ENCODE data around the gene TRAPPC3L.

TRAPPC3L gene

DNA sequence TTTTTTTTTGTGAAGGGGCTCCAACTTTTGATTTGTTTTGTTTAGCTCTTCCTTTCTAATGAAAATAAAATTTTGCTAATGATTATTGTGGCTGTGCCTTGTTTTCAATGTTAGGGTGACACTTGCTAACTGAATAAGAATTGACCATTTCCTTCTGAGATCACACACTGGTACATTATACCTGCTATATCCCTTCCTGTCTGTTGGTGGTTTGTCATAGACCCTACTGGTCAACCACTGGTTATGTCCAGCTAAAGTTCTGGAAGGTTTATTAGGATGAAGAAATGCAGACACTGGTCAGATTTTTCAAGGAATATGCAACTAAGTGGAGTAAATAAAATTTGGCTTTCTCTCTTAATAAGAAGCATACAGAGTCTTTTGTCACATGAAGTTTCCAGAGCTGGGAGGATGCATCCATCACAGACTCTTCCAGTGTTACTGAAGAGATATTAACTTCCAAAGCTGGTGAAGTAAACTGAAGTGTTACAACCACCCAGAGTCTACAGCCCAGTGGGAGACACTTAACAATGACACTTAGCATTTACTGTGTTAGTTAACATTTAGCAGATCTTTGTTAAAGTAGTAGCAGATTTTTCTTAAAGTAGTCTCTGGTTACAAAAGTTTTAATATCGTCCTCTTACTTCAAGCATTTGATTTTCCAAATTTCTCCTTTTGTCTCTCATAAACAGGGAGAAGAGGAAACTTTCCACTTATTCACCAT lies 53.7 kb downstream of the TRAPPC3L start:
- no peak overlapping the region for H3K4me3 ChIP-seq (ENCODE audit: low read depth in 1 of 2, low read length in 2 of 2)
- no peaks in the 10 kb centered on the region for H3K4me1 ChIP-seq (ENCODE audit: insufficient read depth, low read length)
- no peaks in the 10 kb centered on the region for H3K27me3 ChIP-seq (ENCODE audit: insufficient read depth, low read length, poor library complexity)
- ATAC-seq (ENCODE audit: insufficient read depth, low read depth) (no peak), DNase-seq (no peak)
- no peak overlapping the region for H3K9ac ChIP-seq (ENCODE audit: low read depth, low read length)
- H3K36me3 ChIP-seq (ENCODE audit: insufficient read depth, low read length) = no peaks in the 10 kb centered on the region
- H3K4me2 ChIP-seq (ENCODE audit: insufficient read depth, low read length) = no peak overlapping the region
- H3K9me3 ChIP-seq (ENCODE audit: insufficient read depth, low read length, severe bottlenecking) = no peaks in the 10 kb centered on the region
- H3K27ac ChIP-seq (ENCODE audit: low read length) = no peak overlapping the region
- H4K20me1 ChIP-seq (ENCODE audit: insufficient read depth, low read length) = no peaks in the 10 kb centered on the region
- H2AFZ ChIP-seq (ENCODE audit: low read depth, low read length) = no peak overlapping the region
- TF ChIP-seq, protein P1, sequence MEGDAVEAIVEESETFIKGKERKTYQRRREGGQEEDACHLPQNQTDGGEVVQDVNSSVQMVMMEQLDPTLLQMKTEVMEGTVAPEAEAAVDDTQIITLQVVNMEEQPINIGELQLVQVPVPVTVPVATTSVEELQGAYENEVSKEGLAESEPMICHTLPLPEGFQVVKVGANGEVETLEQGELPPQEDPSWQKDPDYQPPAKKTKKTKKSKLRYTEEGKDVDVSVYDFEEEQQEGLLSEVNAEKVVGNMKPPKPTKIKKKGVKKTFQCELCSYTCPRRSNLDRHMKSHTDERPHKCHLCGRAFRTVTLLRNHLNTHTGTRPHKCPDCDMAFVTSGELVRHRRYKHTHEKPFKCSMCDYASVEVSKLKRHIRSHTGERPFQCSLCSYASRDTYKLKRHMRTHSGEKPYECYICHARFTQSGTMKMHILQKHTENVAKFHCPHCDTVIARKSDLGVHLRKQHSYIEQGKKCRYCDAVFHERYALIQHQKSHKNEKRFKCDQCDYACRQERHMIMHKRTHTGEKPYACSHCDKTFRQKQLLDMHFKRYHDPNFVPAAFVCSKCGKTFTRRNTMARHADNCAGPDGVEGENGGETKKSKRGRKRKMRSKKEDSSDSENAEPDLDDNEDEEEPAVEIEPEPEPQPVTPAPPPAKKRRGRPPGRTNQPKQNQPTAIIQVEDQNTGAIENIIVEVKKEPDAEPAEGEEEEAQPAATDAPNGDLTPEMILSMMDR (IDR thresholded peaks at IDR 0.05; ENCODE audit: borderline replicate concordance, extremely low read depth, low read length, poor library complexity, severe bottlenecking) = no peak
- no peak for TF ChIP-seq EZH2 (IDR thresholded peaks at IDR 0.05; ENCODE audit: borderline replicate concordance, low read depth, low read length, severe bottlenecking)
- no peaks in the 10 kb centered on the region for H3K79me2 ChIP-seq (ENCODE audit: insufficient read depth, low read length)

DNA sequence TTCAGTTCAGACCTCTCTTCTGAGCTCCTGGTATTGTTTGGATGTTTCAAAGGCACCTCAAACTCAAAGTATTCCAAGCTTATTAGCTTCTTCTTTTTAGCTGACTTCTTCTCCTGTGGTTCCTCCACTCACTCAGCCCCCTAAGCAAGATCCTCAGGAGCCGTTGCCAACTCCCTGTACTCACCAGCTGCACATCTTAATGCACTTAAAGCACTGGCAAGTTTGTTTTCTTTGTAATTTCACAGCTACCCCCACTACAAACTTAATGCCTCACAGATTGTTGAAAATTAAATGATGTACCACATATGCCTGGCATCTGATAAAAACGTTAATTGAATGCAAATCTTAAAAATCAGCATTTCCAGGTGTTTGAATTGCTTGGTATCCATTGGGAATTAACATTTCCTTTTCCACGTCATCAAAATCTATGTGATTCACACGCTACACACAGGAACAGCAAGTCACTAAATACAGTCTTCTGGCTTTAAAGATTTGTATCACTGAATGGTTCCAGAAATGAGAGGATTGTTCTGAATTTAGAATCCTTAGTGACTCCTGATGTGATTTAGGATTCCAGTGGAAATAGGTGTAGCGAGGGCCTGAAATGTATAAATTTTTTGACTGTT lies 59.8 kb downstream of the TRAPPC3L start:
- Histone ChIP-seq H3K27me3 (ENCODE audit: insufficient read depth, low read length, poor library complexity) (no peaks in the 10 kb centered on the region), H3K4me2 (ENCODE audit: insufficient read depth, low read length) (no peak overlapping the region), H3K4me3 (ENCODE audit: low read depth in 1 of 2, low read length in 2 of 2) (no peak overlapping the region), H3K9ac (ENCODE audit: low read depth, low read length) (no peak overlapping the region), H4K20me1 (ENCODE audit: insufficient read depth, low read length) (no peaks in the 10 kb centered on the region), H3K27ac (ENCODE audit: low read length) (no peak overlapping the region), H3K4me1 (ENCODE audit: insufficient read depth, low read length) (no peaks in the 10 kb centered on the region), H3K9me3 (ENCODE audit: insufficient read depth, low read length, severe bottlenecking) (no peaks in the 10 kb centered on the region), H2AFZ (ENCODE audit: low read depth, low read length) (no peak overlapping the region), H3K36me3 (ENCODE audit: insufficient read depth, low read length) (no peaks in the 10 kb centered on the region), H3K79me2 (ENCODE audit: insufficient read depth, low read length) (no peaks in the 10 kb centered on the region)
- no peak for TF ChIP-seq EZH2 (IDR thresholded peaks at IDR 0.05; ENCODE audit: borderline replicate concordance, low read depth, low read length, severe bottlenecking)
- TF ChIP-seq, protein P1 (IDR thresholded peaks at IDR 0.05; ENCODE audit: borderline replicate concordance, extremely low read depth, low read length, poor library complexity, severe bottlenecking) = no peak
- no peak for DNase-seq
- ATAC-seq (ENCODE audit: insufficient read depth, low read depth) = no peak

DNA sequence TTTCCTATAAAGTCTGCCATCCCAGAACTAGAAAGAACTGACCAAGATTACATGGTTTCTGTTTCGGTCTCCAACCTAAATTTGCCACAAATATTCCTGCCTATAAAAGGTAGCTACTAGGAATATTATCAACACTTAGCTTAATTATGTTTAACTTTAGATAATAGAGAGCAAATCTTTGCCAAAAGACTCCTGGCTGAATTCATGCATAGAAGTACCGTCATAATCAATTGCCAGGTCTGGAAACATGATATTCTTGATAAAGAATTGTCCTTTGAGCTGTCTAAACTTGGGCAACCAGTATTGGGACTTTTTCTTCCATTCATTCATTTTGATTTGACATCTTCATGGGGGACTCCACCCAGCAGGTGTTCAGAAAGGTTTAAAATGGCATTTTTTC lies 61.9 kb downstream of the TRAPPC3L start:
- TF ChIP-seq, protein P1 (IDR thresholded peaks at IDR 0.05; ENCODE audit: borderline replicate concordance, extremely low read depth, low read length, poor library complexity, severe bottlenecking) = no peak
- Histone ChIP-seq H3K4me2 (ENCODE audit: insufficient read depth, low read length) (no peak overlapping the region), H3K36me3 (ENCODE audit: insufficient read depth, low read length) (no peaks in the 10 kb centered on the region), H3K79me2 (ENCODE audit: insufficient read depth, low read length) (no peaks in the 10 kb centered on the region), H3K27me3 (ENCODE audit: insufficient read depth, low read length, poor library complexity) (no peaks in the 10 kb centered on the region), H3K4me3 (ENCODE audit: low read depth in 1 of 2, low read length in 2 of 2) (no peak overlapping the region), H2AFZ (ENCODE audit: low read depth, low read length) (no peak overlapping the region), H4K20me1 (ENCODE audit: insufficient read depth, low read length) (no peaks in the 10 kb centered on the region), H3K4me1 (ENCODE audit: insufficient read depth, low read length) (no peaks in the 10 kb centered on the region), H3K27ac (ENCODE audit: low read length) (no peak overlapping the region), H3K9ac (ENCODE audit: low read depth, low read length) (no peak overlapping the region), H3K9me3 (ENCODE audit: insufficient read depth, low read length, severe bottlenecking) (no peaks in the 10 kb centered on the region)
- DNase-seq (no peak), ATAC-seq (ENCODE audit: insufficient read depth, low read depth) (no peak)
